T follicular helper cell (primary cell): ENCODE data around the gene CSE1L.
"Not testable (repeated sequence)": the region's sequence is repeated elsewhere in the genome, so short reads cannot be mapped to it uniquely, and the experiment has no call there.

Source experiments
- DNase-seq: peaks from one replicate; pipeline ENCODE4 v3.0.0-alpha.2; 2020; ENCODE audit warnings: low read depth
- total RNA-seq, 2 experiments: gene quantifications; one replicate each; lab custom pipeline; 2026; lab: John Stamatoyannopoulos, UW

Gene CSE1L, protein sequence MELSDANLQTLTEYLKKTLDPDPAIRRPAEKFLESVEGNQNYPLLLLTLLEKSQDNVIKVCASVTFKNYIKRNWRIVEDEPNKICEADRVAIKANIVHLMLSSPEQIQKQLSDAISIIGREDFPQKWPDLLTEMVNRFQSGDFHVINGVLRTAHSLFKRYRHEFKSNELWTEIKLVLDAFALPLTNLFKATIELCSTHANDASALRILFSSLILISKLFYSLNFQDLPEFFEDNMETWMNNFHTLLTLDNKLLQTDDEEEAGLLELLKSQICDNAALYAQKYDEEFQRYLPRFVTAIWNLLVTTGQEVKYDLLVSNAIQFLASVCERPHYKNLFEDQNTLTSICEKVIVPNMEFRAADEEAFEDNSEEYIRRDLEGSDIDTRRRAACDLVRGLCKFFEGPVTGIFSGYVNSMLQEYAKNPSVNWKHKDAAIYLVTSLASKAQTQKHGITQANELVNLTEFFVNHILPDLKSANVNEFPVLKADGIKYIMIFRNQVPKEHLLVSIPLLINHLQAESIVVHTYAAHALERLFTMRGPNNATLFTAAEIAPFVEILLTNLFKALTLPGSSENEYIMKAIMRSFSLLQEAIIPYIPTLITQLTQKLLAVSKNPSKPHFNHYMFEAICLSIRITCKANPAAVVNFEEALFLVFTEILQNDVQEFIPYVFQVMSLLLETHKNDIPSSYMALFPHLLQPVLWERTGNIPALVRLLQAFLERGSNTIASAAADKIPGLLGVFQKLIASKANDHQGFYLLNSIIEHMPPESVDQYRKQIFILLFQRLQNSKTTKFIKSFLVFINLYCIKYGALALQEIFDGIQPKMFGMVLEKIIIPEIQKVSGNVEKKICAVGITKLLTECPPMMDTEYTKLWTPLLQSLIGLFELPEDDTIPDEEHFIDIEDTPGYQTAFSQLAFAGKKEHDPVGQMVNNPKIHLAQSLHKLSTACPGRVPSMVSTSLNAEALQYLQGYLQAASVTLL
- 126 to 236 reads per million in 2 experiments for total RNA-seq

DNA sequence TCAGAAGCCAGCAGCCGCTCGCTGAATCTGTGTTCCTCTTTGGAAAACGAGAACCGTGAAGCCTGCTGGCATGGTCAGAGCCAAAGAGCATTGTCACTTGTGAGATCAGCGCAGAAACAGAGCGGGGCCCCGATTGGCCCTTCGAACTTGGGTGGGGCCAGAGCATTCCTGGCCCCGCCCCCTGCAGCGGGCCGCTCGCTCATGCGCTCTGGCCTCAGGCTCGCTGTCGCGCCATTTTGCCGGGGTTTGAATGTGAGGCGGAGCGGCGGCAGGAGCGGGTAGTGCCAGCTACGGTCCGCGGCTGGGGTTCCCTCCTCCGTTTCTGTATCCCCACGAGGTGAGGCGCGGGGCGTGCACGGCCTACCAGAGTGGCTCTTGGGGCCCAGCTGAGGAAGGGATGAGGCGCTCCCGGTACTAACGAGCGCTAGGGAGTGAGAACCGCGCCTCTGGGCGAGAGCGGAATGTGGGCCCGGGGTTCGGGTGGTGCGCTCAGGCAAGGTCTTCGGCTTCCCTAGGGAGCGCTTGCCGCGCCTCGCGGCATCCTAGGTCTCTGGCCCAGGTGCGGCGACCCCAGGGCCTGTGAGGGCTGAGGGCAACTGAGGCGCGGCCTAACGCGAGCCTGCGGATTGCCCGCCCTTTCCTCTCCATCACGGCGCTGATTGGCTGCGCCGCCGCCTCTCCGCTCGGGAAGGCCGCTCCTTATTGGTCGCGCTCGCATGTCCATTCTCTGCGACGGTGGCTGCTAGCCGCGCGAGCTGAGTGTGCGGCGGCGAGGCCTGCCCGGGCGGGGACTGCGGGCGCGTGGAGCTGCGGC is at the start of gene CSE1L:
Gene CSE1L, plus strand, starts transcription at position 226 of the 814 bp plus-strand sequence. CDS start 12,152 bp downstream, outside the sequence.
- DNase-seq, result peak; percentile 91

DNA sequence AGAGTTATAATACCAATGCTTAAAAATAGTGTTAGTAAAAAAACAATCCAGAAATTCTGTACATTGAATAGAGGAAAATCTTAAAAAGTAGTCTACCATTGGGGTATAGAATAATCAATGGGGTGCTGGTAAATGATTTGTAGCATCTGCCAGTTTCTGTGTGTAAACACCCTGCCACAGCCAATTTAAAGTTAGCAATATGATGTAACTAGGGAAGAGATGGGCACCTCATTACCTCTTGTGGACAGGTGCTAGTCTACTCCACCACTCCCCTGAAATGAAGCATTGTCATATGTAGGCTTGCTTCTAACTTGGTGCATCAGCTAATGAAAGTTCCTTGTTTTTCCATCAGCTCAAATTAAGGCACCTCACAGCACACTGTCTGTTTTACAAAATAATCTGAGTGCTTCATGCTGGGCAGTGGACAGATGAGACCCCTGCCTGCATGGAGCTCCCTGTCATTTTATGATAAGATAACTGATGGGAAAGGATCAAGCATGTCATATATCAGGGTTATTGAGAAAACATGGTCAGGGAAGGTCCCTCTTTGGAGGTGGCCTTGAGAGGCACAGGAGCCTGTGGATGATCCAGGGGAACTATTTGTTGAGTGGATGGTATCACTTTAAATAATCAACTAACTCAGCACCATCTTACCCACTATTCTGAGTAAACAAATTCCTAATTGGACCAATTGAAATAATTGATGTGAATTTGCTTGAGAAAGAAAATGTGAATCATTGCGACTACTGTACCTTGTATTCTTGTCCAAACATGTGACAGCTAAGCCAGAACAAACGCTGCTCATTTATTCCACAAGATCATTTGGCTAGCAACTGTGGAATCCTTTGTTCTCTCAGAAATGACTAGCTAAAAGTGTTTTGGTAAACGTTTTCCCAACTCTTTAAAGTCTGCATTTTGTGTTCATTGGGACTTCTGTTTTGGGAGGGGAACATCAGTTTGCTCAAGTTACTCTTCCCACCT is 45.9 kb upstream of the CSE1L start:
- no peak for DNase-seq

- DNase-seq, result no peak
Observed at GRCh38 chr20:49001741-49002140, 44.4 kb upstream of the CSE1L start.

DNA sequence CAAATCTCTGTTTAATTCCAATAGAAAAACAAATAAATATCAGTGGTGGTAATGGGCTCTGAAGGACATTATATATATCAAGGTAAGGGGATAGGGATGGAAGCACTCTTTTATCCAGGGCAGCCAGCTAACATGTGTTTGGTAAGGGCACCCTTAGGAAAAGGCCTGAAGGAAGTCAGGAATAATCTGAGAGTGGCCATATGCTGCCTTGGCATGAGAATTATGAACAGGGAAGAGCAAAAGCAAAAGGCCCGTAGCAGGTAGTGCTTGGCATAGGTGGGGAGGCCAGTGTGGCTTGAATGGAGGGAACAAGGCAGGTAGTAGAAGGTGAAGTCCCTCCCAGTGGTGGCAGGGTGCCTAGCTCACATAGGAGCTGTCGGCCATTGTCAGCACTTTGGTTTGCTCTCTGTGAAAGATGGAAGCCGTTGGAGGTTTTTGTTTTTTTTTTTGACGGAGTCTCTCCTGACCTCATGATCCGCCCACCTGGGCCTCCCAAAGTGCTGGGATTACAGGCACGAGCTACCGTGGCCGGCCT is 39.6 kb upstream of the CSE1L start:
- DNase-seq, result no peak

GRCh38 chr20:49009899-49010631 is 36.0 kb upstream of the CSE1L start:
- DNase-seq, result no peak

DNA sequence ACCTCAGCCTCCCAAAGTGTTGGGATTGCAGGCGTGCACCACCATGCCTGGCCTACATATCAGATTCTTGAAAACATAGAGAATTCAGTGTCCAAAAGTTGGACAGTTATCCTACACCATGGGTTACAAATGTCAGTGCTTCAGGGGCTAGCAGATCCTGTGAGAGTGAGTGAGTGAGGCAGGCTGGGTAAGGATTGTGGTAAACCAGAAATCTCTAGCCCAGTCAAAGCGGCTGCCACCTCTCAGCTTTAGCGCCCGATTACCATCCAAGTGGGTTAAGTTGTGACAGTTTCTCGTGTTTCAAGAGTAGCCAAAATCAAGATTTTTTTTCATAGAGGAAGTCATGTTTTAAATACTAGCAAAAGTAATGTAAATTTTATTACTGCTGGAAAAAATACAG is 21.9 kb upstream of the CSE1L start:
- no peak for DNase-seq

DNA sequence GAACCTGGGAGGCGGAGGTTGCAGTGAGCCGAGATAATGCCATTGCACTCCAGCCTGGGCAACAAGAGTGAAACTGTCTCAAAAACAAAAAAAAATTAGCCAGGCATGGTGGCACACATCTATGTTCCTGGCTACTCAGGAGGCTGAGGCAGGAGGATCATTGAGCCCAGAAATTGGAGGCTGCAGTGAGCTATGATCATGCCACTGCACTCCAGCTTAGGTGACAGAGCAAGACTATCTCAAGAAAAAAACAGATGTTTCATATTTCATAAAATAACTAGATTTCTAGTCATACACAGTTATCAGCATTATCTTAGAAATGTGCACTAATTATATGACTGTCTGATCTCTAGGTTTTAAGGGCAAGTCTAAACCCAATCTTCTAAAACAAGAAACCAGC is 17.9 kb upstream of the CSE1L start:
- DNase-seq, result not testable (repeated sequence)

DNA sequence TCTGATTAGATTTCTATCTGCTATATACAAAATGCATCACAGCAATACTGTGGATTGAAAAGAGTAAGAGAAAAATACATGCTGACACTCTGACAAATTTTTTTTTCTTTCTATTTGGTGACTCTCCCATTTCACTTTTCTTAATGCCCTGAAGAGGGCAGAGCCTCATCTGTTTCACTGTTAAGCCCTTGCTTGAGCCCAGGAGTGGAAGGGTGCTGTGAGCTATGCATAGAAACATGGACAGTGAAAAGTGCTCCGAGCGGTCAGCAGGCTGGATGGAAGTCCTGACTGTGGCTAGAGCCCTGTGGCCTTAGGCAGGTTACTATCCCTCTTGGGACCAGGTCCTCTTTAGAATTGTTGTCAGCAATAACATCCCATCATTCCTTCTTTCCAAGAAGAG is 17.4 kb upstream of the CSE1L start:
- DNase-seq, result no peak

- DNase-seq, result no peak
Observed at GRCh38 chr20:49029203-49029602, 16.9 kb upstream of the CSE1L start.

DNA sequence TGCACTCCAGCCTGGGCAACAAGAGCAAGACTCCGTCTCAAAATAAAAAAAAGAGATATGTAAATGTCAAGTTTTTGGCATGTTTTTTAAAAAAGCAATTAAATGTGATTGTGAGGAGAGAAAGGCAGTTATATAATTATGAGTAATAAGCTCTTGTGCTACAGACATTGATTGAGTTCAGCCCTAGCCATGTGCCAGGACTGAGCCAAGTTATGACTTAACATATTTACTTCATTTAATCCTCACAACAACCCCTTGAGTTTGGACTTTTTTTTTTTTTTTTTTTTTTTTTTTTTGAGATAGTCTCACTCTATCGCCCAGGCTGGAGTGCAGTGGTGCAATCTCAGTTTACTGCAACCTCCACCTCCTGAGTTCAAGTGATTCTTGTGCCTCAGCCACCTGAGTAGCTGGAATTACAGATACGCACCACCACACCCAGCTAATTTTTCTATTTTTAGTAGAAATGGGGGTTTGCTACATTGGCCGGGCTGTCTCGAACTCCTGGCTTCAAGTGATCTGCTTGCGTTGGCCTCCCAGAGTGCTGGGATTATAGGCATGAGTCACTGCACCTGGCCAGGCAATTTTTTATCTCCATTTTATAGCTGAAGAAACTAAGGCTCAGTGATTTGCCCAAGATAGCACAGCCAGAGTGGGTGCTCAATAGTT is 15.0 kb upstream of the CSE1L start:
- DNase-seq, result no peak

DNA sequence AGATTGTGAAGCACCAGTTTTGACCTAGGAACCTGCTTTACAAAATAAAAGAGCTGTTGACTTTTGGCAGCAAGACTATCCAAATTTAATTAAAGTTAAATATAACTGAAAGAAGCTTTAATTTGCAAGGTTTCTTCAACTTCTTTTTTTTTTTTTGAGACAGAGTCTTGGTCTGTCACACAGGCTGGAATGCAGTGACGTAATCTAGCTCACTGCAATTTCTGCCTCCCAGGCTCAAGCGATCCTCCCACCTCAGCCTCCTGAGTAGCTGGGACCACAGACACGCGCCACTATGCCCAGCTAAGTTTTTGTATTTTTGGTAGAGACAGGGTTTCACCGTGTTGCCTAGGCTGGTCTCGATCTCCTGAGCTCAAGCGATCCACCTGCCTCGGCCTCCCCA is 13.7 kb upstream of the CSE1L start:
- DNase-seq, result no peak

- DNase-seq, result no peak
Observed at GRCh38 chr20:49034070-49034732, 11.9 kb upstream of the CSE1L start.

DNA sequence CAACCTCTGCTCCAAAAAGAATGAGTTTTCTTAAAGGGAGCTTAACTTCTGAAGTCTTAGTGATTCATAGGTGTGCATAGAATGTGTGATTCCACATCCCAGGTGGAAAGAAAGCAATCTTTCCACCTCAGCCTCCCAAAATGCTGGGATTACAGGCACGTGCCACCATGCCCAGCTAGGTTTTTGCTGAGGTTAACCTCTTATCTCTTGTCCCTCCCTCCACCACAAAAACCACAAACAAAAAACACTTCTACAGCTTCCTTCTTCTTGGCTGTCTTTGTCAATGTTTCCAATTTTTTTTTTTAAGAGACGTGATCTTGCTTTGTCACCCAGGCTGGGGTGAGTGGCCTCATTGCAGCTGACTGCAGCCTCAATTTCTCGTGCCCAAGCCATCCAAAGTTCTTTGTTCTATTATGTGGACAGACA is 8.1 kb upstream of the CSE1L start:
- DNase-seq, result no peak

DNA sequence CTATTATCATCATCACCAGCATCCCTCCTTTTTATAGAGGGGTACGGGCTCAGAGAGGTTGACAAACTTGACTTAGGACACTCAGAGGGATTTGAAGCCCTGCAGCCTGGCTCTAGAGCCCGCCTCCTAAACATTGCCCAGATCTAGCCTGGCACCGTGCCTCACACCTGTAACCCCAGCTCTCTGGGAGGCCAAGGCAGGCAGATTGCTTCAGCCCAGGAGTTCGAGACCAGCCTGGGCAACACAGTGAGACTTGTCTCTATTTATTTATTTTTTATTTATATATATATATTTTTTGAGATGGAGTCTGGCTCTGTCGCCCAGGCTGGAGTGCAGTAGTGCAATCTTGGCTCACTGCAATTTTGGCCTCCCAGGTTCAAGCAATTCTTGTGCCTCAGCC is 6.3 kb upstream of the CSE1L start:
- DNase-seq, result no peak

DNA sequence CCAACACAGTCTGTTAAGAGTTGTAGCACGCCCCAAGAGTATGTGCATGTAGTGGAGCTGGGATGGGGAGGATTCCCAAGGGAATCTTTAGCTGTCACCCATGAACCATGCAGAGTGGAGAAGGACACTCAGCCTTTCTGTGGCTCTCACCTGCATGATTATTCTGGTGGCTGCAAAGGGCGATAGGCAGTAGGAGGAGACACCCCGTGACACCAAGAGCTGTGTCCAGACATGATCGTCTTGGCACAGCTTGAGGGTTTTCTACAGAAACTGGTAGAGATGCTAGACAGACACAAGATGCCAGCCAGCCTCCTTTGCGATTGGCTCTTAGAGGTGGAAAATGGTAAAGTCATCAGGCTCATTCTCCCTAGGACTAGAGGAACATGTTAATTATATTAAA is 3.1 kb upstream of the CSE1L start:
- no peak for DNase-seq

- DNase-seq, result peak; percentile 3
Observed at GRCh38 chr20:49045440-49046086, 549 bp upstream of the CSE1L start.

GRCh38 chr20:49052334-49052733 is 6.2 kb downstream of the CSE1L start:
- no peak for DNase-seq

DNA sequence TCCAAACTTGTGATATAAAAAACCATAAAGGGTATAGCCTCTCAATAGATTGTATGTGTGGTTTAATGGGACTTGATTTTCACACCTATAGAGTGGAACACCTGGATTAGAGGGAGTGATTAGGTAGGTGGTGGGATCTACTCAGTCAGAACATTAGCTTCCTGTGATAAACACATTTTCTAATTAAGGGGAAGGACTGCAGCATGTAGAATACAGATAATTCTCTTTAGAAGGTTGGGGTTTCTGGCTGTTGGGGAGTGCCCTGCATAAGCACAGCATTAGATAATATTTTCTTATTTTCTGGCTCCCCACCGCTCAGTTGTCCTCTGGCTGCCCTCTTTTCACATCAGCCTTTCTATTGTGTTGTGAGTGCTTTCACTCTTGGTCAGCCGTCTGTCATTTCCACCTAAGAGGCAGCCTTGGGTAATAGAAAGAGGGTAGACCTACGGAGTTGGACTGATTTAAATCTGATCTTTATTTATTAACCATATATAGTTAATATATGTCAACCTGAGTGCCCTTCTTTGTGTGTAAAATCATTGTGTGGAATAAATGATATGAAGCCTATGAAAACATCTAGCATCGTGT is 8.0 kb downstream of the CSE1L start:
- no peak for DNase-seq
